ENCODE results near the gene OSBPL10. TPM values are rescaled to one million over a fixed set of nuclear protein-coding genes. Genes with fewer than 3 reads are reported as not detected.

OSBPL10 gene
- total RNA-seq, 1 donor from 2014 or later: 20.5 TPM

- no peak for DNase-seq (ENCODE audit: low read depth)
- H3K4me3 ChIP-seq (ENCODE audit: low read depth, low read length): no peak overlapping the region
- H3K36me3 ChIP-seq (ENCODE audit: control insufficient read depth, insufficient read depth, low read length): no peaks in the 10 kb centered on the region
- no peak for TF ChIP-seq CTCF (IDR thresholded peaks at IDR 0.05; ENCODE audit: insufficient read depth, low read length, severe bottlenecking)
- no peak for FAIRE-seq
- no peaks in the 10 kb centered on the region for H3K27me3 ChIP-seq (ENCODE audit: control insufficient read depth, insufficient read depth, low read length)
Observed at GRCh38 chr3:31754575-31755278, 226.3 kb downstream of the OSBPL10 start.

DNA sequence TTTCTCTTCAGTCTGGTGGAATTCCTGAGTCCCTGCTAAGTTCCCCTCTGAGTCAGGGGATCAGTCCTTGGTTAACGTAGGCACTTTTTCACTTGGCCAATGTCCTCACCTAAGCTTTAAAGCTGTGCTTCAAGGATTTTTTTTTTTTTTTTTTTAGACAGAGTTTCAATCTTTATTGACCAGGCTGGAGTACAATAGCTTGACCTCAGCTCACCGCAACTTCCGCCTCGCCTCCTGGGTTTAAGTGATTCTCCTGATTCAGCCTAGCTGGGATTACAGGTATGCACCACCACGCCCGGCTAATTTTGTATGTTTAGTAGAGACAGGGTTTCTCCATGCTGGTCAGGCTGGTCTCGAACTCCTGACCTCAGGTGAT, 228.0 kb downstream of the OSBPL10 start:
- Histone ChIP-seq H3K4me3 (ENCODE audit: low read depth, low read length) (no peak overlapping the region), H3K27me3 (ENCODE audit: control insufficient read depth, insufficient read depth, low read length) (no peaks in the 10 kb centered on the region), H3K36me3 (ENCODE audit: control insufficient read depth, insufficient read depth, low read length) (no peaks in the 10 kb centered on the region)
- FAIRE-seq (no peak), DNase-seq (ENCODE audit: low read depth) (no peak)
- TF ChIP-seq CTCF (IDR thresholded peaks at IDR 0.05; ENCODE audit: insufficient read depth, low read length, severe bottlenecking): no peak

GRCh38 chr3:31752305-31753049, 228.6 kb downstream of the OSBPL10 start:
- TF ChIP-seq CTCF (IDR thresholded peaks at IDR 0.05; ENCODE audit: insufficient read depth, low read length, severe bottlenecking): no peak
- FAIRE-seq (no peak), DNase-seq (ENCODE audit: low read depth) (no peak)
- Histone ChIP-seq H3K4me3 (ENCODE audit: low read depth, low read length) (no peak overlapping the region), H3K36me3 (ENCODE audit: control insufficient read depth, insufficient read depth, low read length) (no peaks in the 10 kb centered on the region), H3K27me3 (ENCODE audit: control insufficient read depth, insufficient read depth, low read length) (no peaks in the 10 kb centered on the region)

DNA sequence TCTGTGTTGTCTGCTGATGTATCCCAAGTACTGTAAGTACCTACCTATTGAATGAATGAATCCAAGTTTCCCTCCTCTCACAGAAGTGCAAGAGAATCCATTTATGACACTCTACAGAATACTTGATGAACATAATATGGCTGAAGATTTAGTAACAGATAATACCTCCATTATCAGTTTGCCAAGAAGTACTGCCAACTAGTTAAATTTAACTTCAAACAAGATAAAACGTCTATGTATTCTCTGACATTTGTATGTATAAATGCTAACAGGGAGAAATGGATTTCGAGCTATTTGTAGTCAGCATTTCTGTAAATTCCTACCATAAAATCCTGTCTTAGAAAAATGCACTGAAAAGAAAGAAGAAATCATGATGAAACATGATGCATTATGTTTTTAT, 230.7 kb downstream of the OSBPL10 start:
- FAIRE-seq: no peak
- no peak for TF ChIP-seq CTCF (IDR thresholded peaks at IDR 0.05; ENCODE audit: insufficient read depth, low read length, severe bottlenecking)
- Histone ChIP-seq H3K4me3 (ENCODE audit: low read depth, low read length) (no peak overlapping the region), H3K27me3 (ENCODE audit: control insufficient read depth, insufficient read depth, low read length) (no peaks in the 10 kb centered on the region), H3K36me3 (ENCODE audit: control insufficient read depth, insufficient read depth, low read length) (no peaks in the 10 kb centered on the region)
- no peak for DNase-seq (ENCODE audit: low read depth)

GRCh38 chr3:31748933-31749295, 232.1 kb downstream of the OSBPL10 start:
- no peak for TF ChIP-seq CTCF (IDR thresholded peaks at IDR 0.05; ENCODE audit: insufficient read depth, low read length, severe bottlenecking)
- DNase-seq (ENCODE audit: low read depth) (no peak), FAIRE-seq (no peak)
- no peaks in the 10 kb centered on the region for H3K27me3 ChIP-seq (ENCODE audit: control insufficient read depth, insufficient read depth, low read length)
- H3K4me3 ChIP-seq (ENCODE audit: low read depth, low read length): no peak overlapping the region
- H3K36me3 ChIP-seq (ENCODE audit: control insufficient read depth, insufficient read depth, low read length): no peaks in the 10 kb centered on the region
